Activated CD4-positive, CD25-positive, alpha-beta regulatory T cell treated with anti-CD3 and anti-CD28 coated beads, Interleukin-2, amount 50 U/mL, for 72 hours (primary cell): ENCODE data around the gene MLLT11.

ENCODE experiments used
- DNase-seq: peaks from one replicate; pipeline ENCODE4 v3.0.0; 2021

MLLT11 gene, protein sequence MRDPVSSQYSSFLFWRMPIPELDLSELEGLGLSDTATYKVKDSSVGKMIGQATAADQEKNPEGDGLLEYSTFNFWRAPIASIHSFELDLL

DNA sequence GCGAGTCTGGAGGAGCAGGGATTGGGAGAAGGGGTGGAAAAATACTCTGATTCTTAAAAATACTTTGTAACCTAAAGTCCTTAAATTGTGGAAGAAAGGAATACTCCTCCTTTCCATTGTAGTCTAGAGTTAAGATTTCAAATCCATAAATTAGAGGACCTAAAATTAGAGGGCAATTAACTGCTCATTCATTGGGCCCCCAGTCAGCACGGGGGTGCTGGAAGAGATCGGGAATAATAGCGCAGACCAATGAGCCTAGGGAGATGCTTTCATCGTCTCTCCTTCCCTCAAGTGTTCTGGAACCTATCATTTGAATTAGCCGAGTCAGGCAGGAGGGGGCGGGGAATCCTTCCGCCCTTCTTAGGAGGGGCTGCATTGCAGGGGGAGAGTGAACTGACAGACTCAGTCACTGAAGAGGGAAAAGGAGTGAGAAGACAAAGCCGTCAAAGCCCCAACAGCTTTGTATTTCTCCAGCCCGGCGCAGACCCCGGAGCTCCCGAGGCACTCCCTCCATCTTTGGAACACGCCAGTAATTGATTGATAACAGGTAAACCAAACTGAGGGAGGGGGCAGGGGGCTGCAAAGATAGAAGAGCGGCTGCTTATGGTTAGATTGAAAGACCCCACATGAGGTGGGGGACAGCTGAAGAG is at the start of gene MLLT11:
TSS of gene MLLT11 (plus strand) at position 391 of the 650 bp plus-strand sequence. CDS start 6,828 bp downstream, outside the sequence.
- DNase-seq = no peak

DNA sequence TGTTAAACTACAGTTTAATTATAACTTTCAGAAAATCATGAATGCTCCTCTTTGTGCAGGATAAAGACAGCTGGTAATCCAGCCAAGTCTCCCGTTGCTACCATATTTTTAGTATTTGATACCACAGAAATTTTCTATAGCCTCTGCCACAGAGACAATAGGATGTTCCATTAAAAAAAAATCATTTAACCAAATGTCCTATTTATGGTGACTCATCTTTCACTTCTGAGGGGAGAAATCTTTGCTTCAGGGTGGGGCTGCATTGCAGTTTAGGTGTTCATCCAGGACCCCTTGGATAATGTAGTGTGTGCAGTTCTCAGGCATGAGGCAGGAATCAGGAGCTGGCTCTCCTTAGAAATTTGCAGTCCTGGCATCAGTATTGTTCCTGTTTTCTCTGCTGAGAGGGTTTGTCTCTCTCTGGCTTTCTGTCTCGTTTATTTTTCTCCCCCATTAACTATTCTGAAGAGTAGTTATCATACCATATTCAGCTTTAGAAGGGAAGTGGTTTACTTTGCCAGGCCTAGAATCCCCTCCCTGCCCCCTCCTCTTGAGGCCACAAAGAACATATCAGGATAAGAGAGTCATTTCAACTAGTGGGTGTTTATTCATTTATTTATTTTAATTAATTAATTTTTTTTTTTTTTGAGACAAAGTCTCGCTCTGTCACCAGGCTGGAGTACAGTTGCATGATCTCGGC is 48.9 kb upstream of the MLLT11 start:
- DNase-seq = no peak

DNA sequence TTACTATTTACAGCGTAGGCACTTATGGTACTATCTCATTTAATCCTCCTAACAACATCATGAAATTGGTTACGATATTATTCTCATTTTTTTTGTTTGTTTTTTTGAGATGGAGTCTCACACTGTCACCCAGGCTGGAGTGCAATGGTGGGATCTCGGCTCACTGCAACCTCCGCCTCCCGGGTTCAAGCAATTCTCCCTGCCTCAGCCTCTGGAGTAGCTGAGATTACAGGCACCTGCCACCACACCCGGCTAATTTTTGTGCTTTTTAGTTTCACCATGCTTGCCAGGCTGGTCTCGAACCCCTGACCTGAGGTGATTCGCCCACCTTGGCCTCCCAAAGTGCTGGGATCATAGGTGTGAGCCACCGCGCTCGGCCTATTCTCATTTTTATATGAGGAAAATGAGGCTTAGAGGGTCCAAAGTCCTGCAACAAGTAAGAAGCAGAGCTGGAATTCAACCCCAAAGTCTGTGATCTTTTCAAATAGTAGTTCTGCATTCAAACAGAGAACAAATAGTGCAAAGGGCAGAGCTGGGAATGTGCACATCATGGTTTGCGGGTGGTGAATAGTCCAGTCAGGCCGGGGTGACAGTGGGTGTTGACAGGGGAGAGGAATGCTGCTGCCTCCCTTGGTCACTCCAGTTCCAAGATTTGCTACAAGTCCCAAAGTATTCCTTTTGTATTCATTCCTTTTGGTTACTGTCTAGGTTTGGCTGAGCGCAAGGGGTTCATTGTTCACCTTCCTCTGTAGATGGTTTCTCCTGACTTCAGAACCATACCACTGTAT is 47.3 kb upstream of the MLLT11 start:
- no peak for DNase-seq

DNA sequence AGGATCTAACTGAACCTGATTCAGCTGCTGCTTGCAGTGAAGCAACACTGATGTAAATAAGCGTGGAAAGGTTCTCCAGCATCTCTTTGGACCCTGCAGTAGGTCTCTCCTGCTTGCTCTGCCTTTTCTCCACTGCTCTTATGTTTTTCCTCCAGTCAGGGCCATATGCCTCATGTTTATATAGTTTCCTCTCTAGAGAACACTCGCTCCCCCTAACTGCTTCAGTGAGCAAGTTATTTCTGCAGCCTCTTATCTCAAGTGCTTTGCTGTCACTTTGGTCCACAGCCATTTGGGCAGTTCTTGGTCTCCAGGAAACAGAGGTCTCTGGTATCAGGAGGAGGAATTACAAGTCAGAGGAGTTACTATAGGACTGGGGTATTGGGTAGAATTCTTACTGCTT is 46.7 kb upstream of the MLLT11 start:
- no peak for DNase-seq

DNA sequence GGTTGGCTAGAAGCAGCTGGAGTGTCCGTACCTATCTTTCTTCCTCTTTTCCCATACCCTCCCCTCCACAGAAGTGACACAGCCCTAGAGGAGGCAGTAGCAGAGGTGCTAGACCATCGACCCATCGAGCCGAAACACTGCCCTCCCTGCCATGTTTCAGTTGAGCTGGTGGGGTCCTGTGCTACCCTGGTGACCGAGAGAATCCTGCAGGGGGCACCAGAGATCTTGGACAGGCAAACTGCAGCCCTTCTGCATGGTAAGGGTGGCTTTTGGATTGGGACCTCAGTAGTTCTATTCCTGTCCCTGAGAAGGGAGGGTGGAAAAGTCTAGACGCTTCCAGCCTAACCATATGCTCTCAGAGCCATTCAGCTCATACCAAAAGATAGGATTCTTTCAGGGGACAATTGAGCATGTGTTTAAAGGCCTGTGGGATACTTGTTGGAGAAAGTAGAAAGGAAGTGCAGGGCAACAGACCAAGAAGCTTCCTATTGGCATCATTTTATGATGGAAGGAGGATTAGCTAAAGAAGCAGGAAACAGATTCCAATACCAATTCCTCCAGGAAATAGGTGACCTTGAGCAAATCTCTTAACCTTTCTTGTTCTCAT is 35.6 kb upstream of the MLLT11 start:
- peak; percentile 75 for DNase-seq

DNA sequence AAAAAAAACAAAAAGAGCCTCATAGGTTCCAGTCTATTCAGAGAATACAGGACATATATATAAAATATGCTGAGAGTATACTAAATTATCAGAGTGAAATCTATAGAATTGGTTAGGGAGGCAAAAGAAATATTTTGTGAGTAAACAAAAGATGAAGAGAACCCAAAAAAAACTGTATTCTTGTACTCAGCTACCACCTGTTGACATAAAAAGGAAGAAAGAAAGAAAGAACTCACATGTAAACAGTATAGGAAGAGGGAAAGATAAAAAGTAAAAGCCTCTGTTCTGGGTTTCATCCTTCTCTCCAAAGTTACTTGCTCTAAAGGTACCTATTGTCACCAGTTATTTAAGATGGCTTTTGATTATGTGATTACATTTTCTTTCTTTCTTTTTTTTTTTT is 33.7 kb upstream of the MLLT11 start:
- no peak for DNase-seq

DNA sequence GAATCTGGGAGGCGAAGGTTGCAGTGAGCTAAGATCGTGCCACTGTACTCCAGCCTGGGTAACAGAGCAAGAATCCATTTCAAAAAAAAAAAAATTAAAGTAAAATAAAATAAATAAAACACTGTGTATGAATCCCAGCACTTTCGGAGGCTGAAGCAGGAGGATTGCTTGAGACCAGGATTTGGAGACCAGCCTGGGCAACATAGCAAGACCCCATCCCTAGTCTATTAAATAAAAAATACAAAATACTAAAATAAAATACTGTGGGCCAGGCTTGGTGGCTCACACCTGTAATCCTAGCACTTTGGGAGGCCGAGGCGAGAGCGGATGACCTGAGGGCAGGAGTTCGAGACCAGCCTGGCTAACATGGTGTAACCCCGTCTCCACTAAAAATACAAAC is 28.0 kb upstream of the MLLT11 start:
- no peak for DNase-seq

DNA sequence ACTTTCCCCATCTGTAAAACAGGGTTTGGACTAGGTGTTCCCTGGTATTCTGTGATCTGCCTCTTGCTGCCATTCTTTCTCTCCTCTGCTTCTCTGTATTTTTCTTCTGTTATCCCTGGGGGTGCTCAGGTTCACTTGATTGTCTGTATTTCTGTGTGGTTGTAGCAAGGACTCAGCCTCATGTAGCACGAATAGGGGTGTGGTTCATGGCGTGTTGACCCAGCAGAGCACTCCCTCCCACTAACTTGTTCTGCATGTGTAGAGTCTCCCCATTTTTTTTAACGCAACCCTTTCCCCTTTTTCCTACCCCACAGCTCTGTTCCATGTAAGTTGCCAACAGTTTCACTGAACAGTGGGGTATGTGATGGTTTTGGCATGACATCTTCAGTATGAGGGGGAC is 25.0 kb upstream of the MLLT11 start:
- no peak for DNase-seq

DNA sequence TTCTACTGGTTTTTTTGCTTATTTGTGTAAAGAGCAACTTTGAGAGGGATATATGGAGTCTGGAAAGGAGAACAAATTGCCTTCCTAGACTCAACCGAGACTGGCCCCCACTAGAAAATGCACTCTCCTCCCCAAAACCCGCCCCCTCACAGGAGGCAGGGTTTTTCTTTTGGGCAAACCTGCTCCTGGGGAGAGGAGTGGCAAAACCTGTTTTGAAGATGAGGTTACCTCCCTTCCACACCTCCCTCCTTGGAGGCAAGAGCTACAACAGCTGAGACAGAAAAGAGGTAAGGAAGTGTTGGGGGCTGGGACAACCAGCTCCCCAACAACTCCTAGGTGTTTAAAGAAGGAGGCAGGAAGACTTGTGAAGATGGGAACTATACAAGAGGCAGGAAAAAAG is 23.8 kb upstream of the MLLT11 start, which contains the start of gene BNIPL:
TSS of gene BNIPL (plus strand) at position 231 of the 400 bp plus-strand sequence. CDS start at position 371, 140 bp downstream.
- no peak for DNase-seq

DNA sequence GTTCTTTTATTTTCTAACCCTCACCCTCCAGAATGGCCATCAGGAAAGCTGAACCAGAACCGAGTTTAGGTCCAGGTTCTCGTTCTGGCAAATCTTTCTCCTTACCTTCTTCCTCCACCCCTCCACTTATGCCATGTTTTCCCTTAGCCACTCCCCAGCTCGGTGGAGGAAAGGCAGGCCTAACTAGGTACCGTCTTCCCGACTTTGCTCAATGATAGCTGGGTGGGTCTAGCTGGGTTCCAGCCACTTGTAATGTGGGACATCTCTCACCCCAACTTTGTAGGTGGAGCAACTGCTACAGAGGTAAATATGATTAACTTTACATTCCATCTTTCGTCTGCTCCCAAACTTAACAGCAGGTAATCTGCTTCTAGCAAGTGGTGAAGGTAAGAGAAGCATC is 23.2 kb upstream of the MLLT11 start:
- DNase-seq = no peak

DNA sequence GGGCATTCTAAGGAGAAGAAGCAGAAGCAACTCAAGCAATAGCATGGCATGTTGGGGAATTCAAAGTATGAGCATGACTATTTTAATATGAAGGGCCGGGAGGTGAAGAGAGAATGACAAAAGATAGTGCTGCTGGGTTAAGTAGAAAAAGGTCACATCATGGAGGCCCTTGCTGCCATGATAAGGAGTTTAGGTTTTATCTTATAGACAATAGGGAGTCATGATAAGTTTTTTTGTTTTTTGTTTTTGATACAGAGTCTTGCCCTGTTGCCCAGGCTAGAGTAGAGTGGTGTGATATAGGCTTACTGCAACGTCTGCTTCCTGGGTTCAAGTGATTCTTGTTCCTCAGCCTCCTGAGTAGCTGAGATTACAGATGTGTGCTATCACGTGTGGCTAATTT is 20.7 kb upstream of the MLLT11 start:
- DNase-seq = no peak

DNA sequence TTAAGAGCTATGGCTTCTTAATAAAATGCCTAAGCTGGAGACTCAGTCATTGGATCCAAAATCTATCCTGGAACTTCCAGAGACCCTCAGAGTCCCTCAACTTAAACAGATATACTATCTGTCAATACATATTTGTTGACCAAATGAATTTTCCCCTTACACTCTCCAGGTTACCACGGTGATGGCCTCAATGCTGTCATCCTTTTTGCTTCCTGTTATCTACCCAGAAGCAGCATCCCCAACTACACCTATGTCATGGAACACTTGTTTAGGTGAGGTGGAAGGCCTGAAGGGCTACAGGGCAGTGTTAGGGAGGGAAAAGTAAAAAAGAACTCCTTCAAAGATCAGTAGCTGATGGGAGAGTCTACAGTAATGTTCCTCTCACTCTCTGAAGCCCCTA is 17.0 kb upstream of the MLLT11 start:
- no peak for DNase-seq

DNA sequence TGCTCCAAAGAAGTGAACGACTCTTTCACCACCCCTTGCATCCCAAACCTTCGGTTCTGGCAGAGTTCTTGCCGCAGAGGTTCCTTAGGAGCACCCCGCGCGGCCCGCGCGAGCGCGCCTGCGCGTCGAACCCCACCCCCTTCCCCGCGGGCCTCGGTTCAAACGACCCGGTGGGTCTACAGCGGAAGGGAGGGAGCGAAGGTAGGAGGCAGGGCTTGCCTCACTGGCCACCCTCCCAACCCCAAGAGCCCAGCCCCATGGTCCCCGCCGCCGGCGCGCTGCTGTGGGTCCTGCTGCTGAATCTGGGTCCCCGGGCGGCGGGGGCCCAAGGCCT is 12.6 kb upstream of the MLLT11 start, which contains the start of gene C1orf56:
TSS of gene C1orf56 (plus strand) at position 161 of the 334 bp plus-strand sequence. CDS start at position 258, 97 bp downstream.
- DNase-seq = peak; percentile 65

DNA sequence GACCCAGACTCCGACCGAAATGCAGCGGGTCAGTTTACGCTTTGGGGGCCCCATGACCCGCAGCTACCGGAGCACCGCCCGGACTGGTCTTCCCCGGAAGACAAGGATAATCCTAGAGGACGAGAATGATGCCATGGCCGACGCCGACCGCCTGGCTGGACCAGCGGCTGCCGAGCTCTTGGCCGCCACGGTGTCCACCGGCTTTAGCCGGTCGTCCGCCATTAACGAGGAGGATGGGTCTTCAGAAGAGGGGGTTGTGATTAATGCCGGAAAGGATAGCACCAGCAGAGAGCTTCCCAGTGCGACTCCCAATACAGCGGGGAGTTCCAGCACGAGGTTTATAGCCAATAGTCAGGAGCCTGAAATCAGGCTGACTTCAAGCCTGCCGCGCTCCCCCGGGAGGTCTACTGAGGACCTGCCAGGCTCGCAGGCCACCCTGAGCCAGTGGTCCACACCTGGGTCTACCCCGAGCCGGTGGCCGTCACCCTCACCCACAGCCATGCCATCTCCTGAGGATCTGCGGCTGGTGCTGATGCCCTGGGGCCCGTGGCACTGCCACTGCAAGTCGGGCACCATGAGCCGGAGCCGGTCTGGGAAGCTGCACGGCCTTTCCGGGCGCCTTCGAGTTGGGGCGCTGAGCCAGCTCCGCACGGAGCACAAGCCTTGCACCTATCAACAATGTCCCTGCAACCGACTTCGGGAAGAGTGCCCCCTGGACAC is 12.1 kb upstream of the MLLT11 start:
- DNase-seq = peak; percentile 53

DNA sequence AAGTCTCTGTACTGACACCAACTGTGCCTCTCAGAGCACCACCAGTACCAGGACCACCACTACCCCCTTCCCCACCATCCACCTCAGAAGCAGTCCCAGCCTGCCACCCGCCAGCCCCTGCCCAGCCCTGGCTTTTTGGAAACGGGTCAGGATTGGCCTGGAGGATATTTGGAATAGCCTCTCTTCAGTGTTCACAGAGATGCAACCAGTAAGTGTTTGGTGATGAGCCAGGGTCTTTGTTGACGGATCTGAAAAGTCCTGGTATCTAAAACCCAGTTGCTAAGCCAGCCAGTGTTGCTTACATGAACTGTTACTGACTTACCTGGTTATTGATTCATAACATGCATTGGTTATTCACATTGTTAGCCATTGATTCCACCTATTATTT is 11.6 kb upstream of the MLLT11 start:
- no peak for DNase-seq

DNA sequence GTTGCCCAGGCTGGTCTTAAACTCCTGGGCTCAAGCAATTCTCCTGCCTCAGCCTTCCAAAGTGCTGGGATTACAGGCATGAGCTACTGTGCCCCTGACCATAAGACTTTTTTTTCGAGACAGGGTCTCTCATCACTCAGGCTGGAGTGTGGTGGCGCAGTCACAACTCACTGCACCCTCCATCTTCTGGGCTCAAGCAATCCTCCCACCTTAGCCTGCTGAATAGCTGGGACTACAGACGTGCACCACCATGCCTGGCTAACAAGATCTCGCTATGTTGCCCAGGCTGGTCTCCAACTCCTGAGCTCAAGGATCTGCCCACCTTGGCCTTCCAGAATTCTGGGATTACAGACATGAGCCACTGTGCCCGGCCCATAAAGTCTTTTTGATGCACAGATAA is 10.7 kb upstream of the MLLT11 start:
- DNase-seq = no peak

DNA sequence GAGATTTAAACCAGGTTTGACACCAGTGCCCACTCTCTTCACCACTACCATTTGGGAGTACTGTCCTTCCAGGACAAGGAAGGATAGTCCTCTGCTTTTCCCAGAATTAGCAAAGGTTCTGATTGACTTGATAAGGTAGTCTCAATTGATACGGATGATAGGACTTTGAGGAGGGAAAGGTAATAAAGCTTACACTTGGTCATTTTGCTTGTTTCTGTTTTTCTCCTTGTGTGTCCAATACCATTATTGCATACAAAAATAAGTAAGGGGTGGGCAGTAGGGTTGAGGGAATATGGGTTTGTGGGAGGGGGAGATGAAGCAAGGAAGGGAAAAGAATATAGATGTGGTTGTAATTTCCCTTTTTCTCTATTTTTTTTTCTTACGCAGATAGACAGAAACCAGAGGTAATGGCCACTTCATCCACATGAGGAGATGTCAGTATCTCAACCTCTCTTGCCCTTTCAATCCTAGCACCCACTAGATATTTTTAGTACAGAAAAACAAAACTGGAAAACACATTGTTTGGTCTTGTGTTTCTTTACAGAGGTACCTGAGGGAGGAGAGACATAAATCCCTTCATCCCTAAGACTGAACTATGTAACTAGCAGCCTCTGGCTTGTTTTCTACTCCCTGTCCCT is 10.0 kb upstream of the MLLT11 start:
- DNase-seq = no peak

DNA sequence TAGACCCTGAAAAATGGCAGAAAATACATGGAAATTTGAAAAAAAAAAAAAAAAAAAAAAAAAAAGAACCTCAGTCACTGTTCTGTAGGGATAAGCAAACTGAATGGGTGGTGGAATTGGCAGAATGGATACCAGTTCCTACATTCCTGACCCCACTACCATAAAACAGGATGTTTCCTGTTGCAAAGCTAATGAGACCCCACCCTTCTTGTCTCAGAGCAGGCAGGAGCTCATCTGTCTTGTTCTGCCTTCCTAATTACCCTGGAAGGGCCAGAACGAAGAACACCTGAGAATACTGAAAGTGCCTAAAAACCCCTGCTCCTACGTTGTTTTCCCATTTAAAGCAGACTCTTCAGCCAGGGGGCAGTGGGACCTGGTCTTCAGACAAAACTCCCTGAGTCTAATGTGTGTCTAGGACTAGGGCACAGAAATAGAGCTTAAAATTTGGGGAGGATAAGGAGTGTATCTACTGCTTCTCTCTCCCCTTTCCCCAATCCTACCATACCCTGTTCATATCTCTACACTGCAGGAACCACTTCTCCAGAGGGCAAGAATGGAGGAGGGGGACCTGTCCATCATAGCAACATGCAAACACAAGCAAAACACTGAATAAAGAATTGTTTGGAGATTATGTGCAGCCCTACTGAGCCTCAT is 8.7 kb upstream of the MLLT11 start:
- DNase-seq = no peak

DNA sequence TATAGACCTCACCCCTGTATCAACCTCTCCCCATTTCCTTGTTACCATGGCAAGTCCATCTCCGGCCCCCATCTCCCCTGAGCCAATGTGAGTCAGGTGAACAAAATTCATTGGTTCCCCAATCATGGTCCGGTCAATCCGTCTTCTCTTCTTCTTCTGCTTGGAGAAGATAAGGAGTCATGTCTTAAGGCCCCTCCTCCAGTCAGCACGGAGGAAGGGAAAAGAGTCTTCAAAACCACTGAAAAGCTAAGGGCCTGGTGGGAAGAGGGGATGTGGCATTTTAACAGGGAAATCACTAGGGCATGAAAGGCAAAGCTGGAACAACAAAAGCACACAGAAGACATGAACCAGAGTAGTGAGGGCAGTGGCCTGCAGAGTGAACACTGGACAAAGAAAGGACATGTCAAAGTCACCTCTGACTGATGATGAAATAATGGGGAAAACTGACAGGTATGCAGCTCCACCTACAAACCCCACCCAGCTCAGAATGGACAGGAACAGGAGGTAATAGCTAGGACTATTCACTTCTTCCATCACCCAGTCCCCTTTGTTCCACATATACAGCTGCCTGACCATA is 5.1 kb upstream of the MLLT11 start:
- DNase-seq = no peak

DNA sequence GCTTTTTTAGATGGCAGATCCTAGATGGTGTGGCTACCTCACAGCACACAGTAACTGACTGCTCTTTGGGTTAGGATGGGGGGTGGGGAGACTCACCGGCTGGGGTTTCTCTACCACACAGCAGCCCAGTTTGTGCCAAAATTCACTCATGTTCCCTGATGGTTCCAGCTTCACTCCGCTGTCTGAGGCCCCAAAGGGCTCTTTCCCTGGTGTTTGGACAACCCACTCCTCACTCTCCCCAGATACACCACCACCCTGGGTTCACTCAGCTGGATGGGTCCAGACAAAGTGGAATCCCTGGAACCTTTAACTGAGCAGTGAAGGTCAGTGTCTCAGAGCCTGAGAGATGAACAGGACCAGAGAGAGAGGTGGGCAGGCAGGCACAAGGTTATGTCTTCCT is 4.6 kb upstream of the MLLT11 start:
- DNase-seq = no peak

DNA sequence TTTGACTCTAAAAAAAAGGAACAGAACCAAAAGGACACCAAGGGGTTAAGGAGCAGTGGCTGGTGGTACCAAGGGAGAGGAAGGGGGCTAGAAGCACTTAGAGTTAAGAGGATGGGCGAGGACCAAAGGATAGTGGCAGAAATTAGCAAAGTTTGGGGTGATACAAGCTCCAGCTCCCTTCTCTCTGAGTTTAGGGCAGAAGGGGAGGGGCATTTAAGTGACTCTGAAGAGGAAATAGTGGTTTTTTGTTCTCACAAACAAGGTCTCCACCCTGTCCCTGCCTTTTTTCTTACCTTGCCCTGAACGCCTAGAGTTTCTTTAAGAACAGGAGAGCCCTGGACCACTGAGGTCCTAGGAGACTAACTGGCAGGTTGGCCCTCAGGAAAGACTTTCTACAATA is 4.0 kb upstream of the MLLT11 start:
- no peak for DNase-seq
